Heart left ventricle (tissue), 16 donors: ENCODE data around the gene ULK4. TPM values are rescaled to one million over a fixed set of nuclear protein-coding genes. Genes with fewer than 3 reads are reported as not detected.

Experiments used
- ATAC-seq, 4 donors: fragments of 200-7000 bp; cut with Tn5 transposase; one replicate each; pipeline ENCODE4 v1.9.1; 2020 to 2022; ENCODE audit warnings: moderate library complexity in 4 of 4, mild to moderate bottlenecking in 3 of 4, moderate number of reproducible peaks in 1 of 4
- DNase-seq, 5 donors: peaks; one replicate each; pipeline ENCODE4 v3.0.0-alpha.2; 2020
- H3K27ac ChIP-seq, 12 donors: fragments of 200-600 bp; sonication (generic) in 4 of 12; one replicate each; pipeline versions ENCODE4 v1.5.0 to v1.8.0; 2016 to 2022; ENCODE audit warnings: mild to moderate bottlenecking in 2 of 12
- H3K27me3 ChIP-seq, 9 donors: fragments of 200-600 bp; sonication (generic) in 2 of 9; one replicate each; pipeline versions ENCODE4 v1.5.1 to v1.8.0; 2016 to 2022; ENCODE audit warnings: mild to moderate bottlenecking in 3 of 9
- H3K36me3 ChIP-seq, 9 donors: fragments of 200-600 bp; sonication (generic) in 2 of 9; one replicate each; pipeline versions ENCODE4 v1.5.0 to v1.8.0; 2018 to 2022; ENCODE audit warnings: mild to moderate bottlenecking in 2 of 9
- H3K4me1 ChIP-seq, 12 donors: fragments of 200-600 bp; sonication (generic) in 4 of 12; one replicate each; pipeline versions ENCODE4 v1.5.0 to v1.8.0; 2016 to 2022; ENCODE audit warnings: mild to moderate bottlenecking in 3 of 12
- H3K4me3 ChIP-seq, 12 donors: fragments of 200-600 bp; sonication (generic) in 4 of 12; one replicate each; pipeline versions ENCODE4 v1.5.0 to v1.8.0; 2017 to 2022; ENCODE audit warnings: mild to moderate bottlenecking in 9 of 12, moderate library complexity in 4 of 12
- H3K9me3 ChIP-seq, 12 donors: fragments of 200-600 bp; sonication (generic) in 4 of 12; one replicate each; pipeline versions ENCODE4 v1.5.0 to v1.8.0; 2016 to 2022; ENCODE audit warnings: mild to moderate bottlenecking in 1 of 12
- CTCF ChIP-seq, 12 donors: fragments of 200-600 bp; sonication (generic) in 4 of 12; IDR thresholded peaks; one replicate each; pipeline versions ENCODE4 v1.5.0 to v1.8.0; 2018 to 2022; ENCODE audit warnings: antibody characterized with exemption in 12 of 12, mild to moderate bottlenecking in 5 of 12
- POLR2A ChIP-seq, 2 donors: fragments of 450-650 bp; IDR thresholded peaks; one replicate each; pipeline ENCODE4 v1.6.1; 2017; ENCODE audit warnings: antibody characterized with exemption in 2 of 2, mild to moderate bottlenecking in 2 of 2, moderate library complexity in 2 of 2
- WGBS, 4 donors: extraction: QIAGEN DNeasy Blood & Tissue Kit in 2 of 4; methylation state at CpG; one replicate each; pipeline versions ENCODE4 v1.1.5 to v1.1.7; 2013 to 2018; 5-methylcytosine and 5-hydroxymethylcytosine counted together
- intact Hi-C, 10 donors: fragments of 100-400 bp; cut with DNase I; formaldehyde crosslinking; loops; one replicate each; pipeline versions ENCODE4 v1.11.1 to v1.14.2; 2022
- polyA plus RNA-seq, 2 donors: library from polyadenylated mRNA; stranded (reverse); fragments of 200-250 nt; gene quantifications; one replicate each; pipeline ENCODE4 v1.2.3, GENCODE V29; 2013
- total RNA-seq, 9 donors: library from RNA; depleted of rRNA in 2 of 9; stranded (reverse); fragments of >200 nt in 2 of 9; fragmentation: NEBNext Ultra II Directional in 3 of 9; extraction: Animal tissue kit (Norgen Biotek cat#: 25700) in 3 of 9; gene quantifications; one replicate each; pipeline versions ENCODE4 v1.1.0 to v1.2.4, GENCODE V29; 2016 to 2023
- donor health status: ischemic (EF 13 %, LVEDD 7.1; RV severe dilation, severe dysfunction).
- donor health status: healthy with polysubstance abuse.
- donor health status: DM: no; HTN: yes; CAD: no.
- donor health status: DM: no; HTN: no; CAD: no.
- donor health status: ischemic (EF 25% LVEDD 6.9; RV normal size, moderate dysfunction).
- donor health status: ischemic (EF 25% LVEDD 5.7; RV mildly dilated, moderate dysfunction).
- donor health status: healthy.
- donor health status: DM: yes; HTN: yes; CAD: no.
- donor health status: ischemic (EF 35%, LVEDD 5.7; RV mildly dilated, moderate dysfunction).
- donor health status: nonischemic (EF 11% LVEDD 7.7; RV severe dilation, severe dysfunction).
- donor health status: DM: yes; HTN: yes; CAD: no.
- donor health status: PGD.
- donor health status: ischemic (EF 29% LVEDD 5.4; RV normal size, mild dysfunction).
- donor health status: nonischemic (EF 23%, LVEDD 6.1; RV moderate dilation, normal function).

The ULK4 gene
- total and polyA plus RNA-seq, 11 donors = 0.91 to 6.1 (median 2.1) TPM

- Histone ChIP-seq H3K9me3 (no peaks in the 10 kb centered on the region), H3K27me3 (no peaks in the 10 kb centered on the region), H3K4me1 (peaks cover 0 to 19% (median 7%) of the 10 kb centered on the region in 12 donors), H3K4me3 (no peak overlapping the region), H3K27ac (no peak overlapping the region), H3K36me3 (no peaks in the 10 kb centered on the region)
- ATAC-seq = no peak
- intact Hi-C loops = no loop called here
- TF ChIP-seq CTCF (IDR thresholded peaks at IDR 0.05) (no peak), POLR2A (IDR thresholded peaks at IDR 0.05) (no peak)
- no peak for DNase-seq
- WGBS, 4 donors = 82 to 88% (median 85%) methylated on average over 6 of the region's 6 CpGs
Observed at GRCh38 chr3:41327718-41328117, 634.2 kb downstream of the ULK4 start.

- no peak overlapping the region for H3K27ac ChIP-seq
- peaks cover 0 to 9% (median 1%) of the 10 kb centered on the region in 12 donors for H3K4me1 ChIP-seq
- no peak for DNase-seq
Observed at GRCh38 chr3:41324156-41324475, 637.8 kb downstream of the ULK4 start.

GRCh38 chr3:41323467-41324155, 638.3 kb downstream of the ULK4 start:
- TF ChIP-seq POLR2A (IDR thresholded peaks at IDR 0.05) (no peak), CTCF (IDR thresholded peaks at IDR 0.05) (no peak)
- Histone ChIP-seq H3K9me3 (no peaks in the 10 kb centered on the region), H3K27ac (peak overlapping the region in 1 of 12 donors; percentile 18), H3K4me3 (no peak overlapping the region), H3K27me3 (no peaks in the 10 kb centered on the region), H3K4me1 (peaks cover 0 to 9% (median 1%) of the 10 kb centered on the region in 12 donors), H3K36me3 (no peaks in the 10 kb centered on the region)
- intact Hi-C loops = no loop called here
- WGBS, 4 donors = 43 to 53% (median 46%) methylated on average over 3 of the region's 3 CpGs
- ATAC-seq (peak in 2 of 4 donors; percentile 36 to 86), DNase-seq (peak in 1 of 5 donors; percentile 8)

More at GRCh38 chr3:41324156-41324475, 637.8 kb downstream of the ULK4 start:
- no peak overlapping the region for H3K4me3 ChIP-seq
- H3K9me3 ChIP-seq = no peaks in the 10 kb centered on the region
- H3K27me3 ChIP-seq = no peaks in the 10 kb centered on the region
- TF ChIP-seq CTCF (IDR thresholded peaks at IDR 0.05) (no peak), POLR2A (IDR thresholded peaks at IDR 0.05) (no peak)
- H3K36me3 ChIP-seq = no peaks in the 10 kb centered on the region
- no peak for ATAC-seq
- intact Hi-C loops = no loop called here

GRCh38 chr3:41321642-41321980, 640.3 kb downstream of the ULK4 start:
- no peak for DNase-seq
- Histone ChIP-seq H3K4me1 (peaks cover 0 to 9% (median 1%) of the 10 kb centered on the region in 12 donors), H3K9me3 (no peaks in the 10 kb centered on the region), H3K36me3 (no peaks in the 10 kb centered on the region), H3K27me3 (no peaks in the 10 kb centered on the region), H3K27ac (no peak overlapping the region), H3K4me3 (no peak overlapping the region)
- no peak for ATAC-seq
- intact Hi-C loops = no loop called here
- TF ChIP-seq CTCF (IDR thresholded peaks at IDR 0.05) (no peak), POLR2A (IDR thresholded peaks at IDR 0.05) (no peak)
- WGBS, 4 donors = 90 to 95% (median 94%) methylated on average over 5 of the region's 5 CpGs
